K562 (cell line): ENCODE results near the gene ARL4D. TPM values are rescaled to one million over a fixed set of nuclear protein-coding genes. Genes with fewer than 3 reads are reported as not detected.

Experiments
- BACH1 ChIP-seq: fragments of 200-800 bp; sonication (Bioruptor generic); IDR thresholded peaks from 2 replicates; pipeline ENCODE4 v1.6.1; 2016; ENCODE audit warnings: missing genetic modification characterization, missing compliant biosample characterization
- CBX1 ChIP-seq: sonication (generic); IDR thresholded peaks from 2 replicates; pipeline ENCODE4 v1.6.1; 2016; ENCODE audit warnings: antibody characterized with exemption, low read depth, mild to moderate bottlenecking
- CEBPG ChIP-seq, 3 experiments: fragments of 200-800 bp in 1 of 3; sonication (Bioruptor generic) in 1 of 3; sonication (generic) in 1 of 3; formaldehyde crosslinking in 1 of 3; IDR thresholded peaks in 2 of 3; conservative IDR thresholded peaks in 1 of 3; 2 replicates each; pipeline versions ENCODE4 v1.6.1 to v1.8.0; 2016 to 2022; ENCODE audit warnings: missing compliant biosample characterization in 2 of 3, missing genetic modification characterization in 2 of 3, mild to moderate bottlenecking in 1 of 3, missing genetic modification reagents in 1 of 3
- FOXJ2 ChIP-seq: fragments of 200-800 bp; sonication (Bioruptor generic); IDR thresholded peaks from 2 replicates; pipeline ENCODE4 v1.6.1; 2016; ENCODE audit warnings: missing genetic modification characterization, missing compliant biosample characterization
- GABPB2 ChIP-seq: fragments of 250-450 bp; sonication (Bioruptor Pico); conservative IDR thresholded peaks from 2 replicates; pipeline ENCODE4 v1.5.1; 2021; ENCODE audit warnings: mild to moderate bottlenecking
- HNRNPLL ChIP-seq: fragments of 200-400 bp; formaldehyde crosslinking; IDR thresholded peaks from 2 replicates; pipeline ENCODE4 v1.6.1; 2017; ENCODE audit warnings: low read length, low read depth, mild to moderate bottlenecking; ENCODE audit not compliant: poor library complexity, severe bottlenecking
- HNRNPUL1 ChIP-seq: fragments of 200-400 bp; formaldehyde crosslinking; IDR thresholded peaks from 2 replicates; pipeline ENCODE4 v1.6.1; 2017; ENCODE audit warnings: low read length
- L3MBTL2 ChIP-seq: fragments of 450-650 bp; IDR thresholded peaks from 2 replicates; pipeline ENCODE4 v1.6.1; 2016; ENCODE audit warnings: mild to moderate bottlenecking, moderate library complexity
- RBM15 ChIP-seq: fragments of 200-400 bp; formaldehyde crosslinking; IDR thresholded peaks from 2 replicates; pipeline ENCODE4 v1.6.1; 2018; ENCODE audit warnings: mild to moderate bottlenecking, low read length, moderate library complexity; ENCODE audit not compliant: insufficient read depth
- SMAD3 ChIP-seq: fragments of 450-650 bp; formaldehyde crosslinking; conservative IDR thresholded peaks from 2 replicates; pipeline ENCODE4 v1.4.0; 2020; ENCODE audit warnings: mild to moderate bottlenecking
- TCF3 ChIP-seq: sonication (generic); formaldehyde crosslinking; IDR thresholded peaks from 2 replicates; pipeline ENCODE4 v1.4.0; 2020; ENCODE audit warnings: mild to moderate bottlenecking, missing genetic modification reagents
- ZNF23 ChIP-seq: fragments of 250-450 bp; sonication (Bioruptor Pico); IDR thresholded peaks from 2 replicates; pipeline ENCODE4 v1.4.0; 2020; ENCODE audit warnings: mild to moderate bottlenecking
- polyA plus RNA-seq, 8 experiments: library from polyadenylated mRNA; depleted of rRNA in 4 of 8; stranded (reverse) in 5 of 8; unstranded in 3 of 8; fragments of >200 nt; fragmentation: Nextera tagmentation in 2 of 8; fragmentation: Illumina TruSeq in 1 of 8; extraction: Ambion mirVana in 2 of 8; extraction: Trizol in 1 of 8; gene quantifications; 2 replicates each; pipeline versions ENCODE4 v1.2.1 to v1.2.3, GENCODE V29; 2011 to 2014; ENCODE audit warnings: inconsistent platforms in 1 of 8, missing spikeins in 1 of 8
- total RNA-seq, 7 experiments: library from RNA; depleted of rRNA in 6 of 7; stranded (reverse); fragments of >200 nt in 6 of 7; fragmentation: Illumina TruSeq in 2 of 7; extraction: Trizol in 2 of 7; gene quantifications; 2 replicates each; pipeline versions ENCODE4 v1.2.1 to v1.2.3, GENCODE V29; 2011 to 2021; ENCODE audit warnings: low replicate concordance in 1 of 7
- TF ChIP-seq, protein P1 (sequence below): fragments of 450-650 bp; formaldehyde crosslinking; IDR thresholded peaks from 2 replicates; pipeline ENCODE4 v1.4.0; 2022; ENCODE audit warnings: mild to moderate bottlenecking, moderate library complexity
- TF ChIP-seq, protein P2 (sequence below): fragments of 200-800 bp; sonication (Bioruptor generic); IDR thresholded peaks from 2 replicates; pipeline ENCODE4 v1.6.1; 2017; ENCODE audit warnings: missing genetic modification characterization, missing compliant biosample characterization
- TF ChIP-seq, protein P3 (sequence below): IDR thresholded peaks from 2 replicates; pipeline ENCODE4 v1.6.1; 2011; ENCODE audit warnings: borderline replicate concordance, low read depth, mild to moderate bottlenecking, moderate library complexity, low read length; ENCODE audit not compliant: insufficient read depth, poor library complexity, severe bottlenecking
- TF ChIP-seq, protein P4 (sequence below): fragments of 250-450 bp; sonication (Bioruptor Pico); IDR thresholded peaks from 2 replicates; pipeline ENCODE4 v1.5.0; 2021; ENCODE audit warnings: mild to moderate bottlenecking, moderate library complexity
- TF ChIP-seq, protein P5 (sequence below): fragments of 150-350 bp; conservative IDR thresholded peaks from 2 replicates; pipeline ENCODE4 v1.6.1; 2014; ENCODE audit warnings: low read length

ARL4D gene
- total and polyA plus RNA-seq, 9 of the 15 experiments (the other 6 are each of a cell fraction or from before 2014, with no cell fraction given) = 0.07 to 0.53 (median 0.28) TPM; not detected in 1

DNA sequence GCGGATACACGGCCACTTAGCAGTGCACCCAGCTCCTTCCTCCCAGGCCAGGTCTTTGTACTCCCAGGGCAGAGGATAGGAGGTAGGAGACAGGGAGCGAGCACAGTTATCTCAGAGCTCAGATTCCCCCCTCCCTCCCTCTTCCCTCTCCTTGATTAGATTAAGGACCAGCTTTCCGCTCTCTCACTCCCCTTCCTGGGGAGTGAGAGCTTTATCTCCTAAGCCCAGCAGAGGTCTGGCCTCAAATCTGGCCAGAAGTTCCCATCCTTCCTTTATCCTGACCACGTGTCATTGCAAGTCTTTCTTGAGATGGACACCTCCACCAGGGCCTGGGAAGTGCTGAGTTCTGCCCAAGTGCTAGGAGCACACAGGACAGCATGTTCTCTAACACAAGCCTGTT, 5.1 kb downstream of the ARL4D start (continued):
- TF ChIP-seq, protein P1, sequence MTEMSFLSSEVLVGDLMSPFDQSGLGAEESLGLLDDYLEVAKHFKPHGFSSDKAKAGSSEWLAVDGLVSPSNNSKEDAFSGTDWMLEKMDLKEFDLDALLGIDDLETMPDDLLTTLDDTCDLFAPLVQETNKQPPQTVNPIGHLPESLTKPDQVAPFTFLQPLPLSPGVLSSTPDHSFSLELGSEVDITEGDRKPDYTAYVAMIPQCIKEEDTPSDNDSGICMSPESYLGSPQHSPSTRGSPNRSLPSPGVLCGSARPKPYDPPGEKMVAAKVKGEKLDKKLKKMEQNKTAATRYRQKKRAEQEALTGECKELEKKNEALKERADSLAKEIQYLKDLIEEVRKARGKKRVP (CRISPR knock-in tag) = no peak
- TF ChIP-seq FOXJ2 (tag) (no peak), CBX1 (no peak), GABPB2 (CRISPR knock-in tag) (no peak), HNRNPUL1 (no peak), CEBPG (CRISPR knock-in tag; IDR thresholded peaks at IDR 0.05) (no peak), CEBPG (tag; conservative IDR thresholded peaks at IDR 0.05 in 1 of 2, IDR thresholded peaks at IDR 0.05 in 1 of 2) (no peak), BACH1 (tag) (no peak), RBM15 (no peak), SMAD3 (CRISPR knock-in tag) (no peak), ZNF23 (CRISPR knock-in tag) (no peak), TCF3 (CRISPR knock-in tag) (peak; percentile 90), HNRNPLL (no peak), L3MBTL2 (peak; percentile 94)
- TF ChIP-seq, protein P2, sequence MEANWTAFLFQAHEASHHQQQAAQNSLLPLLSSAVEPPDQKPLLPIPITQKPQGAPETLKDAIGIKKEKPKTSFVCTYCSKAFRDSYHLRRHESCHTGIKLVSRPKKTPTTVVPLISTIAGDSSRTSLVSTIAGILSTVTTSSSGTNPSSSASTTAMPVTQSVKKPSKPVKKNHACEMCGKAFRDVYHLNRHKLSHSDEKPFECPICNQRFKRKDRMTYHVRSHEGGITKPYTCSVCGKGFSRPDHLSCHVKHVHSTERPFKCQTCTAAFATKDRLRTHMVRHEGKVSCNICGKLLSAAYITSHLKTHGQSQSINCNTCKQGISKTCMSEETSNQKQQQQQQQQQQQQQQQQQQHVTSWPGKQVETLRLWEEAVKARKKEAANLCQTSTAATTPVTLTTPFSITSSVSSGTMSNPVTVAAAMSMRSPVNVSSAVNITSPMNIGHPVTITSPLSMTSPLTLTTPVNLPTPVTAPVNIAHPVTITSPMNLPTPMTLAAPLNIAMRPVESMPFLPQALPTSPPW = peak; percentile 96
- TF ChIP-seq, protein P3, sequence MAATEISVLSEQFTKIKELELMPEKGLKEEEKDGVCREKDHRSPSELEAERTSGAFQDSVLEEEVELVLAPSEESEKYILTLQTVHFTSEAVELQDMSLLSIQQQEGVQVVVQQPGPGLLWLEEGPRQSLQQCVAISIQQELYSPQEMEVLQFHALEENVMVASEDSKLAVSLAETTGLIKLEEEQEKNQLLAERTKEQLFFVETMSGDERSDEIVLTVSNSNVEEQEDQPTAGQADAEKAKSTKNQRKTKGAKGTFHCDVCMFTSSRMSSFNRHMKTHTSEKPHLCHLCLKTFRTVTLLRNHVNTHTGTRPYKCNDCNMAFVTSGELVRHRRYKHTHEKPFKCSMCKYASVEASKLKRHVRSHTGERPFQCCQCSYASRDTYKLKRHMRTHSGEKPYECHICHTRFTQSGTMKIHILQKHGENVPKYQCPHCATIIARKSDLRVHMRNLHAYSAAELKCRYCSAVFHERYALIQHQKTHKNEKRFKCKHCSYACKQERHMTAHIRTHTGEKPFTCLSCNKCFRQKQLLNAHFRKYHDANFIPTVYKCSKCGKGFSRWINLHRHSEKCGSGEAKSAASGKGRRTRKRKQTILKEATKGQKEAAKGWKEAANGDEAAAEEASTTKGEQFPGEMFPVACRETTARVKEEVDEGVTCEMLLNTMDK = no peak
- TF ChIP-seq, protein P4, sequence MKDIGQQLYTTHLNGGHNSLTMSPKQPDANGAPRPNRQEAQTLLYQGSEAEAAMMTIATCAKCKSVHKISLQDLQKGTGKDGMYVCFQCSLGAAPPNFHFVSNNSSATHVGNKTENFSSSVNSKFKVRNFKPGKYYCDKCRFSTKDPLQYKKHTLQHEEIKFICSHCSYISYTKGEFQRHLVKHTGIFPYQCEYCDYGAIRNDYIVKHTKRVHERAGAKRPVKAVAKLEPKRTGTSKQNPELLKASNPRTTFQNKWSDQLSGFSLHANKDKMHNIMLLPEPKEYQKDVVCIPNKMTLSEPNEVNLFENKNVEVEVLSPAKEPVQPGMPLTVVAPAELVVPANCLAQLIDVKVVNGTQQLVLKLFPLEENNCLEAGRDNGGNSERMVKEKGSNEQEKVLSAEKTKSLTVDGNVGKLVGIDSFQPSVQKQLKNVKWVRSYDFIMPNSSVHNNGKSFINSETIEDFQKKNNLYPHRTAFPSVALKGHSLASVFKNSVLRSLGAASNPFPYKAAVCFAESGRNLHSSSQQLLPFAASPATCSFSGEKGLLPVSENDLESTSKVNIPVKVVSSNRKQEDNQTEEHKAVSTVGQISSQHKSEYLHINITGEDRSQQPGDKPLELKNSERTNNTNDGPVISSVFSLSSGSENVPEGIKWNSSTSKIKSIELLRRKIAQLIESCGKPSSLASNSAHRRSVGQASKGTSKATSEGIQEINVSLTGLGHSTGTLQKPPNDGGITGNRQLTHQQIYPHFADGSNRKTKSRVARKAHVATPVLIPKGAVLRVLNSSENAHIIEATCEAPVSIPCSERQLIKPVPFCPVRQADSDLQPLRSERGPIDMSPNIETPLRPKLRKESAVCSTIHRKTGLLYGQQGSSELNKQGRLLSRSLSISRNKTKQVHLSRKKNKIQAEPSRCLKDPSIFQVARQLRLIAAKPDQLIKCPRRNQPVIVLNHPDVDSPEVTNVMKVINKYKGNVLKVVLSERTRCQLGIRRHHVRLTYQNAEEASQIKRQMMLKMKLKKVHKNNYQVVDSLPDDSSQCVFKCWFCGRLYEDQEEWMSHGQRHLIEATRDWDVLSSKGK (CRISPR knock-in tag) = no peak
- TF ChIP-seq, protein P5, sequence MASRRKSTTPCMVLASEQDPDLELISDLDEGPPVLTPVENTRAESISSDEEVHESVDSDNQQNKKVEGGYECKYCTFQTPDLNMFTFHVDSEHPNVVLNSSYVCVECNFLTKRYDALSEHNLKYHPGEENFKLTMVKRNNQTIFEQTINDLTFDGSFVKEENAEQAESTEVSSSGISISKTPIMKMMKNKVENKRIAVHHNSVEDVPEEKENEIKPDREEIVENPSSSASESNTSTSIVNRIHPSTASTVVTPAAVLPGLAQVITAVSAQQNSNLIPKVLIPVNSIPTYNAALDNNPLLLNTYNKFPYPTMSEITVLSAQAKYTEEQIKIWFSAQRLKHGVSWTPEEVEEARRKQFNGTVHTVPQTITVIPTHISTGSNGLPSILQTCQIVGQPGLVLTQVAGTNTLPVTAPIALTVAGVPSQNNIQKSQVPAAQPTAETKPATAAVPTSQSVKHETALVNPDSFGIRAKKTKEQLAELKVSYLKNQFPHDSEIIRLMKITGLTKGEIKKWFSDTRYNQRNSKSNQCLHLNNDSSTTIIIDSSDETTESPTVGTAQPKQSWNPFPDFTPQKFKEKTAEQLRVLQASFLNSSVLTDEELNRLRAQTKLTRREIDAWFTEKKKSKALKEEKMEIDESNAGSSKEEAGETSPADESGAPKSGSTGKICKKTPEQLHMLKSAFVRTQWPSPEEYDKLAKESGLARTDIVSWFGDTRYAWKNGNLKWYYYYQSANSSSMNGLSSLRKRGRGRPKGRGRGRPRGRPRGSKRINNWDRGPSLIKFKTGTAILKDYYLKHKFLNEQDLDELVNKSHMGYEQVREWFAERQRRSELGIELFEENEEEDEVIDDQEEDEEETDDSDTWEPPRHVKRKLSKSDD = no peak
